Gastrocnemius medialis (tissue), 4 donors: ENCODE results near the gene OGT.

Experiments
- POLR2A ChIP-seq, 2 donors: fragments of 450-650 bp; IDR thresholded peaks; one replicate each; pipeline ENCODE4 v1.6.1; 2017; ENCODE audit warnings: antibody characterized with exemption in 2 of 2, mild to moderate bottlenecking in 2 of 2, moderate library complexity in 2 of 2
- TF ChIP-seq, protein P1 (sequence below), 5 experiments: fragments of 450-650 bp in 3 of 5; fragments of 200-600 bp in 2 of 5; sonication (generic) in 2 of 5; IDR thresholded peaks in 4 of 5; conservative IDR thresholded peaks in 1 of 5; 1 replicate in 4 of 5; 2 replicates in 1 of 5; pipeline ENCODE4 v1.5.1; 2016 to 2019; ENCODE audit warnings: antibody characterized with exemption in 5 of 5, mild to moderate bottlenecking in 3 of 5, moderate library complexity in 3 of 5

DNA sequence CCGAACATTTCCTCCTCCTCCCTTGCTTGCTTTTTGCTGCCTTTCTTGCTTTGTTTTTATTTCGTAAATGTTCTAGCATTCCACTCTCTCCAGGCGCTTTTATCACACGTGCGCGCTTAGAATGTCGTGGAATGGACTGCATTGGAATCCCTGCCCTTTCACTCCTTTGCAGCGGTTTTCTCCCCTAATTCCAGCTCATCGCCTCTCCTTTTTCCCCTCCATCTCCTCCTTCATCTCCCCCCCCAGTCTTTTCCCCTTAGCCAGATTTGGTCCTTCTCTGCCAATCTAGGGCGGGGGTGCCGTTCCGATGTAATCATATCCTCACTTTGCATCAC lies 579 bp downstream of the OGT start:
- TF ChIP-seq, protein P1, sequence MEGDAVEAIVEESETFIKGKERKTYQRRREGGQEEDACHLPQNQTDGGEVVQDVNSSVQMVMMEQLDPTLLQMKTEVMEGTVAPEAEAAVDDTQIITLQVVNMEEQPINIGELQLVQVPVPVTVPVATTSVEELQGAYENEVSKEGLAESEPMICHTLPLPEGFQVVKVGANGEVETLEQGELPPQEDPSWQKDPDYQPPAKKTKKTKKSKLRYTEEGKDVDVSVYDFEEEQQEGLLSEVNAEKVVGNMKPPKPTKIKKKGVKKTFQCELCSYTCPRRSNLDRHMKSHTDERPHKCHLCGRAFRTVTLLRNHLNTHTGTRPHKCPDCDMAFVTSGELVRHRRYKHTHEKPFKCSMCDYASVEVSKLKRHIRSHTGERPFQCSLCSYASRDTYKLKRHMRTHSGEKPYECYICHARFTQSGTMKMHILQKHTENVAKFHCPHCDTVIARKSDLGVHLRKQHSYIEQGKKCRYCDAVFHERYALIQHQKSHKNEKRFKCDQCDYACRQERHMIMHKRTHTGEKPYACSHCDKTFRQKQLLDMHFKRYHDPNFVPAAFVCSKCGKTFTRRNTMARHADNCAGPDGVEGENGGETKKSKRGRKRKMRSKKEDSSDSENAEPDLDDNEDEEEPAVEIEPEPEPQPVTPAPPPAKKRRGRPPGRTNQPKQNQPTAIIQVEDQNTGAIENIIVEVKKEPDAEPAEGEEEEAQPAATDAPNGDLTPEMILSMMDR (IDR thresholded peaks at IDR 0.05 in 4 of 5, conservative IDR thresholded peaks at IDR 0.05 in 1 of 5) = no peak
- no peak for TF ChIP-seq POLR2A (IDR thresholded peaks at IDR 0.05)
